HepG2 (cell line): ENCODE results near the gene HERC4. TPM values are rescaled to one million over a fixed set of nuclear protein-coding genes. Genes with fewer than 3 reads are reported as not detected.

ENCODE experiments used
- ATAC-seq: fragments of 200-7000 bp; cut with Tn5 transposase; 3 replicates; pipeline ENCODE4 v1.9.1; 2020; ENCODE audit warnings: mild to moderate bottlenecking, moderate library complexity
- BruUV-seq: library from RNA; stranded (reverse); fragments of 400-500 nt; replicated peaks from 2 replicates; lab custom pipeline; 2021; lab: Mats Ljungman, UMichigan
- CTCF ChIA-PET: fragments of 300-600 bp; formaldehyde crosslinking; extraction: SDS; loops from one replicate; lab custom pipeline; 2021; ENCODE audit warnings: low total read pairs, inconsistent platforms, low intra/inter-chr PET ratio; lab: Yijun Ruan, JAX
- POLR2A ChIA-PET: fragments of 350-600 bp; sonication (Branson Sonifier 250); formaldehyde crosslinking; loops from one replicate; lab custom pipeline; 2020; ENCODE audit warnings: antibody characterized with exemption, inconsistent platforms; lab: Yijun Ruan, JAX
- DNase-seq: peaks from one replicate; pipeline ENCODE4 v3.0.0-alpha.2; 2015; ENCODE audit warnings: low spot score
- FAIRE-seq: peaks from 3 replicates; lab custom pipeline; 2011; peaks lifted over from hg19 to GRCh38; lab: Jason Lieb, UNC
- H2AFZ ChIP-seq: one replicate; pipeline ENCODE4 v1.6.1; 2011; ENCODE audit warnings: low read length, inconsistent platforms
- H3K27ac ChIP-seq: fragments of 300-600 bp; 3 replicates; pipeline ENCODE4 v1.8.0; 2011; ENCODE audit warnings: mixed run types, mild to moderate bottlenecking, mixed read lengths, low read length, inconsistent platforms; ENCODE audit not compliant: insufficient read depth; ENCODE audit errors: extremely low read length
- H3K27me3 ChIP-seq, 2 experiments: fragments of 200-600 bp in 1 of 2; 2 replicates in 1 of 2; 3 replicates in 1 of 2; pipeline versions ENCODE4 v1.6.0 to v1.8.0; 2011; ENCODE audit warnings: low read length in 2 of 2, mild to moderate bottlenecking in 2 of 2, moderate library complexity in 2 of 2, inconsistent platforms in 1 of 2; ENCODE audit not compliant: insufficient read depth in 2 of 2, control insufficient read depth in 1 of 2
- H3K36me3 ChIP-seq, 2 experiments: fragments of 200-600 bp in 1 of 2; replicated peaks in 1 of 2; 2 replicates in 1 of 2; 3 replicates in 1 of 2; pipeline versions ENCODE4 v1.5.1 to v1.8.0; 2011; ENCODE audit warnings: low read length in 2 of 2, inconsistent platforms in 1 of 2; ENCODE audit not compliant: insufficient read depth in 2 of 2, control insufficient read depth in 1 of 2
- H3K4me1 ChIP-seq: 2 replicates; pipeline ENCODE4 v1.5.1; 2012; ENCODE audit warnings: low read length, inconsistent platforms; ENCODE audit not compliant: insufficient read depth
- H3K4me2 ChIP-seq: 2 replicates; pipeline ENCODE4 v1.6.0; 2011; ENCODE audit warnings: low read depth, low read length, inconsistent platforms
- H3K4me3 ChIP-seq, 3 experiments: fragments of 200-600 bp in 1 of 3; sonication (generic), shearing (Covaris generic) in 1 of 3; replicated peaks in 1 of 3; 2 replicates each; pipeline ENCODE4 v1.5.1; 2011 to 2016; ENCODE audit warnings: low read length in 3 of 3, inconsistent platforms in 2 of 3, low read depth in 2 of 3, mild to moderate bottlenecking in 2 of 3, control low read depth in 1 of 3, mixed read lengths in 1 of 3; ENCODE audit not compliant: insufficient read depth in 1 of 3
- H3K79me2 ChIP-seq: one replicate; pipeline ENCODE4 v1.6.1; 2011; ENCODE audit warnings: low read length, inconsistent platforms; ENCODE audit not compliant: insufficient read depth
- H3K9ac ChIP-seq: 2 replicates; pipeline ENCODE4 v1.6.0; 2011; ENCODE audit warnings: mild to moderate bottlenecking, low read depth, low read length, inconsistent platforms; ENCODE audit not compliant: insufficient read depth
- H3K9me3 ChIP-seq: 2 replicates; pipeline ENCODE4 v1.5.1; 2012; ENCODE audit warnings: mild to moderate bottlenecking, low read length
- H4K20me1 ChIP-seq: 2 replicates; pipeline ENCODE4 v1.6.0; 2011; ENCODE audit warnings: inconsistent platforms, mild to moderate bottlenecking, low read length, moderate library complexity; ENCODE audit not compliant: insufficient read depth
- ATF7 ChIP-seq, 2 experiments: fragments of 450-650 bp in 1 of 2; sonication (generic) in 1 of 2; formaldehyde crosslinking in 1 of 2; IDR thresholded peaks; 2 replicates each; pipeline versions ENCODE4 v1.4.0 to v1.6.1; 2016 to 2020; ENCODE audit warnings: antibody characterized with exemption in 1 of 2, mild to moderate bottlenecking in 1 of 2, missing genetic modification reagents in 1 of 2
- CREB1 ChIP-seq, 2 experiments: fragments of 450-650 bp in 1 of 2; IDR thresholded peaks; 2 replicates each; pipeline ENCODE4 v1.6.1; 2016 to 2017; ENCODE audit warnings: control low read depth in 1 of 2, mild to moderate bottlenecking in 1 of 2, missing compliant biosample characterization in 1 of 2, missing genetic modification characterization in 1 of 2
- GTF2F1 ChIP-seq: fragments of 150-350 bp; IDR thresholded peaks from 2 replicates; pipeline ENCODE4 v1.6.1; 2014; ENCODE audit warnings: low read length
- NKX3-1 ChIP-seq: sonication (generic); formaldehyde crosslinking; IDR thresholded peaks from 2 replicates; pipeline ENCODE4 v1.5.0; 2020; ENCODE audit warnings: missing genetic modification reagents
- SYNCRIP ChIP-seq: fragments of 200-400 bp; formaldehyde crosslinking; IDR thresholded peaks from 2 replicates; pipeline ENCODE4 v1.6.1; 2018; ENCODE audit warnings: mild to moderate bottlenecking, low read depth, low read length; ENCODE audit not compliant: insufficient read depth
- ZBTB46 ChIP-seq: sonication (generic); formaldehyde crosslinking; IDR thresholded peaks from 2 replicates; pipeline ENCODE4 v1.4.0; 2020; ENCODE audit warnings: mild to moderate bottlenecking, missing genetic modification reagents, borderline replicate concordance
- ZC3H4 ChIP-seq: sonication (generic); formaldehyde crosslinking; IDR thresholded peaks from 2 replicates; pipeline ENCODE4 v1.4.0; 2020; ENCODE audit warnings: missing genetic modification reagents, borderline replicate concordance
- ZMAT3 ChIP-seq: sonication (generic); formaldehyde crosslinking; conservative IDR thresholded peaks from 2 replicates; pipeline ENCODE4 v1.7.0; 2021; ENCODE audit warnings: missing genetic modification reagents
- ZNF10 ChIP-seq: sonication (generic); formaldehyde crosslinking; IDR thresholded peaks from 2 replicates; pipeline ENCODE4 v1.4.0; 2020; ENCODE audit warnings: mild to moderate bottlenecking, low read depth, missing genetic modification reagents, borderline replicate concordance
- ZNF124 ChIP-seq: sonication (generic); formaldehyde crosslinking; IDR thresholded peaks from 2 replicates; pipeline ENCODE4 v1.4.0; 2020; ENCODE audit warnings: missing genetic modification reagents
- WGBS: methylation state at CpG from one replicate; pipeline ENCODE4 v1.1.6; 2017; ENCODE audit warnings: low lambda C conversion rate; 5-methylcytosine and 5-hydroxymethylcytosine counted together
- in situ Hi-C: cut with HindIII; loops from 2 replicates; pipeline ENCODE4 v1.10.0; 2017; ENCODE audit warnings: low pct_unique_long_range_greater_than_20kb; ENCODE audit not compliant: extremely low pct_ligation_motif_present
- intact Hi-C: fragments of 100-400 bp; cut with micrococcal nuclease; formaldehyde crosslinking; loops from one replicate; pipeline ENCODE4 v1.10.0; 2022; ENCODE audit not compliant: unreplicated experiment
- polyA plus RNA-seq, 8 experiments: library from polyadenylated mRNA; depleted of rRNA in 3 of 8; stranded (reverse) in 7 of 8; unstranded in 1 of 8; fragments of >200 nt; fragmentation: Illumina TruSeq in 4 of 8; extraction: Trizol in 4 of 8; gene quantifications; 2 replicates each; pipeline versions ENCODE4 v1.2.1 to v1.2.3, GENCODE V29; 2011 to 2016; ENCODE audit warnings: low read depth in 4 of 8, missing spikeins in 1 of 8, mixed read lengths in 1 of 8; ENCODE audit not compliant: insufficient read depth in 1 of 8
- total RNA-seq, 5 experiments: library from RNA; depleted of rRNA; stranded (reverse); fragments of >200 nt; fragmentation: Illumina TruSeq; extraction: Trizol; gene quantifications; 2 replicates each; pipeline ENCODE4 v1.2.3, GENCODE V29; 2016; ENCODE audit warnings: low read depth in 1 of 5

Gene HERC4
- total and polyA plus RNA-seq, 2 of the 13 experiments (the other 11 are each of a cell fraction or from before 2014, with no cell fraction given) = 9.8 to 20.2 TPM

GRCh38 chr10:67912331-67912946 lies 162.6 kb downstream of the HERC4 start:
- no peak for ATAC-seq
- TSS peak; percentile 21 for BruUV-seq
- no peak overlapping the region for H3K9ac ChIP-seq
- no peak overlapping the region for H3K4me3 ChIP-seq
- 91% methylated on average over 2 of the region's 2 CpGs for WGBS
- TF ChIP-seq CREB1 (IDR thresholded peaks at IDR 0.05) (peak; percentile 77), CREB1 (CRISPR knock-in tag; IDR thresholded peaks at IDR 0.05) (no peak), ZMAT3 (CRISPR knock-in tag) (no peak), ZBTB46 (CRISPR knock-in tag) (no peak), ZC3H4 (CRISPR knock-in tag) (no peak), GTF2F1 (no peak), ZNF10 (no peak), SYNCRIP (no peak), ZNF124 (CRISPR knock-in tag) (no peak), NKX3-1 (CRISPR knock-in tag) (no peak), ATF7 (IDR thresholded peaks at IDR 0.05) (peak; percentile 37; the same call in 1 of the 2 replicates), ATF7 (CRISPR knock-in tag; IDR thresholded peaks at IDR 0.05) (no peak)
- TF ChIP-seq, all 625 proteins: peak for 2
- H3K36me3 ChIP-seq = peaks cover 17 to 63% of the 10 kb centered on the region in 2 experiments
- H3K9me3 ChIP-seq = no peaks in the 10 kb centered on the region
- no peak overlapping the region for H3K4me2 ChIP-seq
- DNase-seq = no peak
- intact Hi-C loops (no loop called here), in situ Hi-C loops (no loop called here)
- H3K4me1 ChIP-seq = peaks cover 7% of the 10 kb centered on the region
- POLR2A ChIA-PET = no interaction called here
- no peaks in the 10 kb centered on the region; a peak in 1 of 5 replicates for H3K27me3 ChIP-seq
- no peak for FAIRE-seq
- no peak overlapping the region for H2AFZ ChIP-seq
- H3K79me2 ChIP-seq = no peaks in the 10 kb centered on the region
- H3K27ac ChIP-seq = no peak overlapping the region
- CTCF ChIA-PET = no interaction called here
- H4K20me1 ChIP-seq = no peaks in the 10 kb centered on the region
